ENCODE results near the gene STXBP4. TPM values are rescaled to one million over a fixed set of nuclear protein-coding genes. Genes with fewer than 3 reads are reported as not detected.

STXBP4 gene
- total and polyA plus RNA-seq, 2 donors = 4.5 to 45.4 TPM

DNA sequence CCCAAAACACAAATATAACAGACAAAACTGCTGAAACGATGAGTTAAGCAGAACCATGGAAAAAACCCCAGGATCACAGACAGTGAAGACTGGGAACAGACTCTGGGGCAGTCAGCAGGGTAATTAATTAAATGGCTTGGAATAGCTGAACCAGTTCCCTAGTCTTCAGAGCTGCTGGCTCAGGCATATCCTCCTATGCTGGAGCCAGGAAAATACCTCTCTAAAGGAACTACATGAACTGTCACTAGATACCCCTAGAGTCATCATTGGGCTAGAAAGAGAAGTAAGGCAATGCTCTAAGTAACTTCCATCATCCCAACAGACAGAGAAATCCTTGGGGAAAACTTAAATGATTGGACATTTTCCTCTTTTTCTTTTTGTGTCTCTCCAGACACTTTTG lies 113.0 kb downstream of the STXBP4 start:
- DNase-seq (ENCODE audit: extremely low spot score) = no peak
- WGBS = 93% methylated on average over 1 of the region's 1 CpG
- Histone ChIP-seq H3K27ac (ENCODE audit: low read depth) (no peak overlapping the region), H3K36me3 (ENCODE audit: insufficient read depth) (no peaks in the 10 kb centered on the region), H3K4me3 (ENCODE audit: low read depth, low read length) (no peak overlapping the region), H3K4me1 (ENCODE audit: insufficient read depth) (no peaks in the 10 kb centered on the region)

DNA sequence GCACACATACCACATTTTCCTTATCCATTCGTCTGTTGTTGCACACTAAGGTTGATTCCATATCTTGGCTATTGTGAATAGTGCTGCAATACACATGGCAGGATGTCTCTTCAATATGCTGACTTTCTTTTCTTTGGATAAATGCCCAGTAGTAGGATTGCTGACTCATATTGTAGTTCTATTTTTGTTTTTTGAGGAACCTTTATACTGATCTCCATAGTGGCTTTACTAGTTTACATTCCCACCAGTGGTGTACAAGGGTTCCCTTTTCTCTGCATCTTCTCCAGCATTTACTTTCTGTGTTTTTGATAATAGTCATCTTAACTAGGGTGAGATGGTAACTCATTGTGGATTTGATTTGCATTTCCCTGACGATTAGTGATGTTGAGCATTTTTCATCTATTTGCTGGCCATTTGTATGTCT lies 118.1 kb downstream of the STXBP4 start:
- Histone ChIP-seq H3K4me3 (ENCODE audit: low read depth, low read length) (no peak overlapping the region), H3K36me3 (ENCODE audit: insufficient read depth) (no peaks in the 10 kb centered on the region), H3K27ac (ENCODE audit: low read depth) (no peak overlapping the region), H3K4me1 (ENCODE audit: insufficient read depth) (no peaks in the 10 kb centered on the region)
- no peak for DNase-seq (ENCODE audit: extremely low spot score)
- WGBS = 72% methylated on average over 2 of the region's 2 CpGs

DNA sequence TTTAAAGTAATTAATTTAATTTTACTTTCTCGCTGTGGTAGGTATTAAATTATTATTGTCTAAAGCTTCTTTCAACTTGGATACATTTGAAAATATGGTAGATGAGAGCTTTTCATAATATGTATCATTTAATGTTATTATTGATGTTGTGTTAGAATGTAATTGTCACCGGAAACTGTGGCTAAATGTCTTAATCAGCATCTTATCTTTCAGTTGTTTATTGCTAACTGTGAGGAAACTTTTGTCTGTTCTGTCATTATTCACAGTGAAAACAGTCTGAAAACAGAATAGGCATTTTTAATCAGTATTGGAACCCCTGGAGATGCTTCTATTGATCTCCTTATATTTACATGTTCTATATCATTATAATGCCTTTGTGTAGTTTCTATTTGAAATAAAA lies 120.7 kb downstream of the STXBP4 start:
- no peak overlapping the region for H3K27ac ChIP-seq (ENCODE audit: low read depth)
- WGBS = 92% methylated on average over 2 of the region's 2 CpGs
- no peak overlapping the region for H3K4me3 ChIP-seq (ENCODE audit: low read depth, low read length)
- no peaks in the 10 kb centered on the region for H3K36me3 ChIP-seq (ENCODE audit: insufficient read depth)
- no peak for DNase-seq (ENCODE audit: extremely low spot score)
- H3K4me1 ChIP-seq (ENCODE audit: insufficient read depth) = no peaks in the 10 kb centered on the region

DNA sequence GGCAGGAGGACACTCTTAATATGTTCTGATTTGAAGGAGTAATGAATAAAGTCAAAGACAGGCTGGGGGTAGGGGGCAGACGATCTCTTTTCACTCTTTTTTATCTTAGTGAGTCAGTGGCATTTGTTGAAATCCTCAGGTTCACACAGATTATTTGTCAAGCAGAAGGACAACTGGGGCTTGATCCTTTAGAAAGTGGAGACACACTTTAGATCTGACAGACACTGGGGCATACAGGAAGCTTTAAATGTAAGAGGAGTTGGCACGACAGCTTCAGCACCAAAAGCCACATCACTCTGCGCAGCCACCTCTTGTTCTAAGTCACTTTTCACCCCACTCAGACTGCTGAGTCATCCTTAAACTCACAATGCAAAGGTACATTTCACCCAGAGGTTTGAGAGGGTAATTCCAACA lies 121.5 kb downstream of the STXBP4 start:
- no peak overlapping the region for H3K27ac ChIP-seq (ENCODE audit: low read depth)
- no peaks in the 10 kb centered on the region for H3K4me1 ChIP-seq (ENCODE audit: insufficient read depth)
- H3K36me3 ChIP-seq (ENCODE audit: insufficient read depth) = no peaks in the 10 kb centered on the region
- no peak for DNase-seq (ENCODE audit: extremely low spot score)
- no peak overlapping the region for H3K4me3 ChIP-seq (ENCODE audit: low read depth, low read length)
- WGBS = 74% methylated on average over 3 of the region's 3 CpGs

DNA sequence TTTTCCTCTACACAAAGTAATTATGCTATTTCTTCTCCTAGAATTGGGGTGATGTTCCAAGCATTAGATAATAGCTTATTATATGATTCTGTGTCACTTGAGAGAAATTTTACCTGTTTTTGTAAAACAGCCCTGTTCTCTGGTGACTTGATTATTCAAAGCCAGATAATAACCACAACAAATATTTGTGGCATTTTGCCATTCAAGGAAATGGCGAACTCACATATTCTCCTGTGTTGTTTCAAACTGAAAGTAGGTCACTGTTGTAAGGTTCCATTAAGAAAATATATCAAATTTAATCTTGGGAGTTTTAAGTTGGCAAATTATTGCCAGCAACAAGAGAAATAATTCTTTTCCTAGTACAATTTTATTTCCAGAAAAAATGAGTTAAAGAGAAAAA lies 124.8 kb downstream of the STXBP4 start:
- Histone ChIP-seq H3K4me3 (ENCODE audit: low read depth, low read length) (no peak overlapping the region), H3K36me3 (ENCODE audit: insufficient read depth) (no peaks in the 10 kb centered on the region), H3K4me1 (ENCODE audit: insufficient read depth) (no peaks in the 10 kb centered on the region), H3K27ac (ENCODE audit: low read depth) (no peak overlapping the region)
- 80% methylated on average over 1 of the region's 1 CpG for WGBS
- DNase-seq (ENCODE audit: extremely low spot score) = no peak

DNA sequence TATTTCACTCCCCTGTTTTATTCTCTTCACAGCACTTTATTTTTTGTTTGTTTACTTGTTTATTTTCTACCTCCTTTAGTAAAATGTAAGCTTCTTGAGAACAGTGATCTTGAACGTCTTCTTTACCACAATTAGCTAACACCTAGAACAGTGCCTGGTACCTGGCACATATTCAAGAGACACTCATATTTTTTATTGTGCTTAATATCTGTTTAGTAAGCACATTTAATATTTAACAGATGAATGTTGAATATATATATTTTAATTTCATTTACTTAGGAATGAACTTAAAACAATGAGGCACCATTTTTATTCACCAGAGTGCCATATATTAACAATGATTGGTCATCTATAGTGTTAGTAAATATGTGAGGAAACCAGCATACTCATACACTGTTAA lies 130.2 kb downstream of the STXBP4 start:
- Histone ChIP-seq H3K27ac (ENCODE audit: low read depth) (no peak overlapping the region), H3K4me1 (ENCODE audit: insufficient read depth) (no peaks in the 10 kb centered on the region), H3K4me3 (ENCODE audit: low read depth, low read length) (no peak overlapping the region), H3K36me3 (ENCODE audit: insufficient read depth) (peaks cover 3% of the 10 kb centered on the region)
- 95% methylated on average over 1 of the region's 1 CpG for WGBS
- DNase-seq (ENCODE audit: extremely low spot score) = no peak

DNA sequence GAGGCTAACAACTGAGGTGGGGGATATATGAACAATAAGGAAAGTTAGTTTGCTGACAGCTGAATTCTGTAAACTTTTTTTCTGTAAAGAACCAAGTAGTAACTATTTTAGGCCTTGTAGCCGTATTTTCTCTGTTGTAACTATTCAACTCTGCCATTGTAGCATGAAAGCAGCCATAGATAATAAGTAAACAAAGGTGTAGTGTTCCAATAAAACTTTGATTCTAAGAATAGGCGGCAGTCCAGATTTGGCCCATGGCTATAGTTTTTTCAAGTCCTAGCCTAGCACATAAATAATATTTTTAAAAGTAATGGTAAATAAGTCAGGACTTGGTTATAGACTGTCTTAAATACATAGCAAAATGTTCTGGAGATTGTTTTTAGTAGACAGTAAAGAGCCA lies 142.0 kb downstream of the STXBP4 start:
- H3K36me3 ChIP-seq (ENCODE audit: insufficient read depth) = no peaks in the 10 kb centered on the region
- 82% methylated on average over 2 of the region's 2 CpGs for WGBS
- no peaks in the 10 kb centered on the region for H3K4me1 ChIP-seq (ENCODE audit: insufficient read depth)
- no peak overlapping the region for H3K27ac ChIP-seq (ENCODE audit: low read depth)
- no peak overlapping the region for H3K4me3 ChIP-seq (ENCODE audit: low read depth, low read length)
- DNase-seq (ENCODE audit: extremely low spot score) = no peak

DNA sequence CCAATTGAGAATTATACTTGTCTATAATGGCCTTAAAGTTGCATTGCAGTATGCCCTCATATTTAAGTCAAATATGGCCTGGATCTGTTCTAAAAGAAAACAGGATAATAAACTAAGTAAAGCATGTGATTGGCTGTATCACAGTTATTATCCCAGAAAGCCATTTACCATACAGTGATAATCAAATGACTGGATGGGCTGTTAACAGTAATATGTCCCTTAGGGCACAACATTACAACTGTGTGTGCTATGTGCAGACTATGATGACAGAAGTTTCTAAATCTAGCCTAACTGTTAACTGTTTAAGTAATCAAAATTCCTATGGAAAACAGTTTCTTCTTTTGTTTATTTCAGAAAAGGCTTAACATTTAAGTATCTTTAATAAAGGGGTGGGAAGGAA lies 145.7 kb downstream of the STXBP4 start:
- no peaks in the 10 kb centered on the region for H3K36me3 ChIP-seq (ENCODE audit: insufficient read depth)
- H3K4me3 ChIP-seq (ENCODE audit: low read depth, low read length) = no peak overlapping the region
- no peak overlapping the region for H3K27ac ChIP-seq (ENCODE audit: low read depth)
- no peaks in the 10 kb centered on the region for H3K4me1 ChIP-seq (ENCODE audit: insufficient read depth)
- no peak for DNase-seq (ENCODE audit: extremely low spot score)

DNA sequence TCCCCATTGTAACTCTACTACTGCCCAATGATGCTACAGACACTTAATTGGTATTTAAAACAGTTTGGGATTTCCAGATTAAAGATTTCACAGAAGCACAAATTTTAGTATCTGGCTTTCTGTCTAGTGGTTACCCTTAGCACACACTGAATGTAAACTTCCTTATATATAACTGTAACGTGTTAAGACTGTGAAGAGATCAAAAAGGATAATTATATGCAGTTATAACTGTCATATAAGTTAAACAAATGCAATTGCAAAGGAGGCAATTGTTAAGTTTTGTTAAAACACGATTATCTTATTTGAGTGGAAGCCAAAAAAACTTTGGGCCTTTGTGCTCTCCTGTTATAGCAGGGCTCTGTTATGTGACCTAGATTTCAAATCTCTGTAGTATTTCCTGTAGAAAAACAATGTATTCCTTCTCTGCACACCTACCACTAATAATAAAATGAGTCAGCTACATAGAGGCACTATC lies 147.9 kb downstream of the STXBP4 start:
- 5% methylated on average over 2 of the region's 2 CpGs for WGBS
- Histone ChIP-seq H3K4me3 (ENCODE audit: low read depth, low read length) (no peak overlapping the region), H3K4me1 (ENCODE audit: insufficient read depth) (no peaks in the 10 kb centered on the region), H3K27ac (ENCODE audit: low read depth) (no peak overlapping the region), H3K36me3 (ENCODE audit: insufficient read depth) (no peaks in the 10 kb centered on the region)
- no peak for DNase-seq (ENCODE audit: extremely low spot score)

DNA sequence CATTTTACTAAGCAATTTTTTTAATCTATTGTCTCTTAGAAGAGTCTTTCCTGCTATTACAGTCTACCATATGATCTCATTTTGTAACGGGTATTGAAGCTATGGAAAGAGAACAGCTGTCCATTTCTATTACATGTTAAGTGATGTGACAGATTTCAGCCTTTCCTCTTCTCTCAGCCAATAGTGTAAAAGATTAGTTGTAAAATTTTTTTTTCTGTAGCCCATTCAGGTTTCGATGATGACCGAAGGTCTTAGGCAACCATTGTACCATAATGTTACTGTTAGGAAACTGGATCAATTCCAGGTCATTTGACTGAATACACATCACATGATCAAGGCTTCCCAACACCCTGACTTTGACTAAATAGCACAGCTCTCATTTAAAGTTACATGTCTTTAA lies 148.6 kb downstream of the STXBP4 start:
- DNase-seq (ENCODE audit: extremely low spot score) = no peak
- H3K27ac ChIP-seq (ENCODE audit: low read depth) = no peak overlapping the region
- H3K4me3 ChIP-seq (ENCODE audit: low read depth, low read length) = no peak overlapping the region
- H3K36me3 ChIP-seq (ENCODE audit: insufficient read depth) = no peaks in the 10 kb centered on the region
- 59% methylated on average over 3 of the region's 3 CpGs for WGBS
- no peaks in the 10 kb centered on the region for H3K4me1 ChIP-seq (ENCODE audit: insufficient read depth)

DNA sequence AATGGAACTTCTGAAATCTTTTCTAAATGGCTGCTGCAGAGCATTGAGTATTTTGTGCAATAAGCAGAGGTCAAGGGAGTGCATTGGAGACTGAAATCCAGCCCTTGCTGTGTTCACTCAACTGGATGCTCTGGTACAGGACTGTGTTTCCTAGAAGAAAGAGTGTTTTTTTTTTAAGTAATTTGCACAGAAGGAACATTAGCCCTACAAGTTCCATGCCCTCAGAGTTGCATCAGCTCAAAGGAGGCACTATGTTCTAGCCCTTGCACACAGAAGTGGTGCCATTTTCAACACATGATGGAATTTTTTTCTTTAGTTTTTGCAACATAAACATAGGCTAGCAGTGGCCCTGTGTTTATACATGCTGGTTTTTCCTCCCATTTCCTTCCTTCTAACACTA lies 152.1 kb downstream of the STXBP4 start:
- DNase-seq (ENCODE audit: extremely low spot score) = no peak
- Histone ChIP-seq H3K36me3 (ENCODE audit: insufficient read depth) (no peaks in the 10 kb centered on the region), H3K27ac (ENCODE audit: low read depth) (no peak overlapping the region), H3K4me1 (ENCODE audit: insufficient read depth) (no peaks in the 10 kb centered on the region), H3K4me3 (ENCODE audit: low read depth, low read length) (no peak overlapping the region)

DNA sequence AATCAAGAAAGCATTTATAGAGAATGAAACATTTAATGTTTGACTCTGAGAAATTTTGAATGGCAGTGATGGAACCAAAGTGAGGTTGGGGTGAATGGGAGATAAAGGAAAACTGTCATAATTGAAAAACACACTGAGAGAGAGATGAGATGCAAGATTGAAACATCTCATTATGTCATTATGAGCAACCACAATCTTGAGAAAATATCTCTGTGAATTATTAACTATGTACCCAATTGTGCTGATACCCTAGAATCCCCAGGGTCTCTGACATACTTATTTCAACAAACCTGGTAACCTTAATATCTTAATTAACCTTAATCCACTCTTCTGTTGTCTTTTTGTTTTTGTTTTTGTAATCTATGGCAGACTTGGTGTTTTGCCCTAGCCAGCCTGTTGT lies 152.7 kb downstream of the STXBP4 start:
- Histone ChIP-seq H3K36me3 (ENCODE audit: insufficient read depth) (no peaks in the 10 kb centered on the region), H3K4me3 (ENCODE audit: low read depth, low read length) (no peak overlapping the region), H3K27ac (ENCODE audit: low read depth) (no peak overlapping the region)

DNA sequence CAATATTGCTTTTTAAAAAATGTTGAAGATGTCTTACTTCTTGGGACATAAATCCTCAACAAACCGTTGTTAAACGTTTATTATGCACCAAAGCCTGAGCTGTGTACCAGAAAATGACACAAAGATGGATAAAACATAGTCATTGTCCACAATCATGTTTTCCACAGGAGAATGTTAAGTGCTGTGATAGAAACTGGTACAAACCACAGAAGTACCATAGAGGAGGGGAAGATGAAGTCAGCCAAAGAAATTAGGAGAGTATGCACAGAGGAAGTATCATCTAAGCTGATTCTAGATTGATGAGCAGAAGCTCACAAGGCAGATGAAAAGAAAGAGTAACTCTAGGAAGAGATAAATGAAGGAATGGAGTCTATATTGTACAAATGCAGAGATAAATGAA lies 153.5 kb downstream of the STXBP4 start:
- H3K36me3 ChIP-seq (ENCODE audit: insufficient read depth) = no peaks in the 10 kb centered on the region
- no peak overlapping the region for H3K4me3 ChIP-seq (ENCODE audit: low read depth, low read length)
- WGBS = 90% methylated on average over 2 of the region's 2 CpGs
- H3K4me1 ChIP-seq (ENCODE audit: insufficient read depth) = no peaks in the 10 kb centered on the region
- H3K27ac ChIP-seq (ENCODE audit: low read depth) = no peak overlapping the region
- DNase-seq (ENCODE audit: extremely low spot score) = no peak

More for the DNA sequence above, 152.7 kb downstream of the STXBP4 start:
- DNase-seq (ENCODE audit: extremely low spot score) = no peak
- no peaks in the 10 kb centered on the region for H3K4me1 ChIP-seq (ENCODE audit: insufficient read depth)

DNA sequence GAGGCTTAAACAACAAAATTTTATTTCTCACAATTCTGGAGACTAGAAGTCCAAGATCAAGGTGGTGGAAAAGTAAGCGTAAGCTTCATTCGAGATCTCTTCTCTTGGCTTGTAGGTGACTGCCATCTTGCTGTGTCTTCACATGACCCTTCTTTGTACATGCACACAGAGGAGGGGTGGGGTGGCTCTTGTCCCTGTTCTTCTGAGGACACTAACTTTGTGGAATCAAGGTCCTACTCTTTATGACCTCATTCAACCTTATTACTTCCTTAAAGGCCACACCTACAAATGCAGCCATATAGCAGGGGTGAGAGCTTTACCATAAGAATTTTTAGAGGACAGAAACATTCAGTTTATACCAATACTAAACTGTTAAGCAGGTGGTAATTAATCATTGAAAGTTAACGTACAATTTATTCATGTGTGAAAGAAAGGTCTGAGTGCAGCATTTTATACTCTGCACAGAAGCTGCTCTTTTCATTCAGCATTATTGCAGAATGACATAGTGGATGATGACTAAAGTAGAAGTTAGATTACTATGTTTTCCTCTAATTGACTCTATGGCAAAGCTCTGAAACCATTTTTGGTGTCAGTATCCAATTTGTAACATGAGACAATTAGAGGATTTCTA lies 156.3 kb downstream of the STXBP4 start:
- DNase-seq (ENCODE audit: extremely low spot score) = no peak
- no peak overlapping the region for H3K4me3 ChIP-seq (ENCODE audit: low read depth, low read length)
- WGBS = 94% methylated on average over 3 of the region's 3 CpGs
- no peaks in the 10 kb centered on the region for H3K4me1 ChIP-seq (ENCODE audit: insufficient read depth)
- H3K36me3 ChIP-seq (ENCODE audit: insufficient read depth) = no peaks in the 10 kb centered on the region
- no peak overlapping the region for H3K27ac ChIP-seq (ENCODE audit: low read depth)

DNA sequence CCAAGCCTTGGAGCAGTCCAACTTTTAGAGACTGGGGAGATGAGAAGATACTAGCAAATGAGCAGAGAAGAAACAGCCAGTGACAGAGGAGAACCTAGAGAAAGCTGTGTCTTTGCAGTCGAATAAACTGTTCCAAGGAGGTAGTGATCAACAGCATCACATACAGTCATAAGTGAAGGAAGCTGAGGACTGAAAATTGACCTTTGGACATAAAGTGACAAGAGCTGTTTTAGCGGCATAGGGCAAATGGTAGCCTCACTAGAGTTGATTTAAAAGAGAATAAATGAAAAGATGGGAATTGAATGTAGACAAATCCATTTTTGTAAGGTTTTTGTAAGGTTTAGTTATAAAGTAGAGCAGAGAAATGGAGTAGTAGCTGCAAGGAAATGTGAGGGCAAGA lies 165.0 kb downstream of the STXBP4 start:
- Histone ChIP-seq H3K4me3 (ENCODE audit: low read depth, low read length) (no peak overlapping the region), H3K36me3 (ENCODE audit: insufficient read depth) (no peaks in the 10 kb centered on the region), H3K27ac (ENCODE audit: low read depth) (no peak overlapping the region), H3K4me1 (ENCODE audit: insufficient read depth) (no peaks in the 10 kb centered on the region)
- WGBS = 73% methylated on average over 2 of the region's 2 CpGs
- no peak for DNase-seq (ENCODE audit: extremely low spot score)
